MV-4-11 (cell line): ENCODE data around the gene NEXN.
"Not testable (repeated sequence)": the region's sequence is repeated elsewhere in the genome, so short reads cannot be mapped to it uniquely, and the experiment has no call there.

Experiments used
- DNase-seq: peaks from one replicate; lab custom pipeline; 2025; lab: John Stamatoyannopoulos, UW

NEXN gene

DNA sequence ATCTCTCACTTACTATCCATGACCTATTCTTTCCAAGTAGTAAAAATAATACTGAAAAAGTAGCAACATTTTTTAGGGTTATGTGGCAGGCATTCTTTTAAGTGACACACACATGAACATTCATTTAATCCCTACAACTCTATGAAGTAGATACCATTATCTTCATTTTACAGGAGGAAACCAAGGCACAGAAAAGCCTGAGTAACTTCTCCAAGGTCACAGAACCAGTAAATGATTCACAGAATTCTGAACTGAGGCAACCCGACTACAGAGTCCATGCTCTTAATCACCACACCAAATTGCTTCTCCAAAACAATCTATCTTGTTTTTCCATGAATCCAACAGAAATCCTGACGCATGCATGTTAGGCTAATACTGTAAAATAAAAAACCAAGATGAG is 73.0 kb downstream of the NEXN start:
- DNase-seq = no peak

GRCh38 chr1:77966291-77966690 is 77.9 kb downstream of the NEXN start:
- DNase-seq = no peak

GRCh38 chr1:77970192-77970591 is 81.8 kb downstream of the NEXN start:
- DNase-seq = no peak

DNA sequence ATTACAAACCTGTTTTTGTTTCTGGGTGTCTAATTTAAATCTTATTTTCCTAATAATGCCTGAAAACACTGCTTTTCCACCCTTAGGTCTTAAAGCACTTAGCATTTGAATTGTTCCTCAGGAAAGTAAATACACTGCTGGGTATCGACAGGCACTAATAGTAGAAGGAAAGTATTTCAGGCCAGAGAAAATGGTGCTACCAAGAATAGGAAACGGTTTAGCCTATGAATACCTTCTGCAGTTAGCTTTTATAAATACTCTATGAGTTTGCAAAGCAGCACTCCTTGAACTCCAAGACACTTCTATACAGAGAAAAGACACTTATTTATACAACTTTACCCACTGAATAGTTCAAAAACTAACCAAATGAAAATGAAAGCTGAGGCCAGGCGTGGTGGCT is 83.7 kb downstream of the NEXN start:
- no peak for DNase-seq

DNA sequence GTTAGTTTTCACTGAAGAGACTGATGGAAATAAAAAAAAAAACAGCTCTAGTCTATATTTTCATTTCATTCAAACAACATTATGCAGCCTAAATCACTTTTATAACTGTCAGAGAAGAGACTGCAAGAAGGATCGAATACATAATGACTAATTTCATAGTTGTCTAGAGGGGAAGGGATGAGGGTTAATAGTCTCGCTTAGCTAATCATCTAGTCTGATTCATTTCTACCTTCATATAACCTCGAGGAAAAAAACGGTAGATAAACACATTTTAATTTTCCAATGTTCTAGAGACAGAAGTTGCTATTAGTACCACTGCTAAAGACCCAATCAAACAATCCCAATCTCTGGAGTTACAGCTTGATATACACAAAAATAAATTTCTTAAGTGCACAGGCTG is 87.0 kb downstream of the NEXN start:
- DNase-seq = no peak

DNA sequence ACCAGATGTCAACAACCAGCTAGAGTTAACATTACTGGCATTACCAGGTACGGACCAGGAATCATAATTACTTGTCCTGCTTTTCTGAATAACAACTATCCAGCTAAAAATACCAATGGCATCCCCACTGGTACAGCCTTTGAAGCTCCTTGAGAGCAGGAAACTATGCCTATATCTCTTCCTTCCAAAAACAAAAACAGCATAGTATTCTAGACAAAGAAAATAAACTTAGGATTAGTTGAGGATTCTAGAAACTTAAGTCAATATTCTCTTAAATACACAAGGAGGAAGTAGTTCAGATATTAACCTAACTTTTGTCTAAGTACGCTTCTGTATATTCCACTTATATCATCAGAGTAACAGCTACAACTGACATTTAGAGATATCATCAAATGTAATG is 87.5 kb downstream of the NEXN start:
- DNase-seq = no peak

DNA sequence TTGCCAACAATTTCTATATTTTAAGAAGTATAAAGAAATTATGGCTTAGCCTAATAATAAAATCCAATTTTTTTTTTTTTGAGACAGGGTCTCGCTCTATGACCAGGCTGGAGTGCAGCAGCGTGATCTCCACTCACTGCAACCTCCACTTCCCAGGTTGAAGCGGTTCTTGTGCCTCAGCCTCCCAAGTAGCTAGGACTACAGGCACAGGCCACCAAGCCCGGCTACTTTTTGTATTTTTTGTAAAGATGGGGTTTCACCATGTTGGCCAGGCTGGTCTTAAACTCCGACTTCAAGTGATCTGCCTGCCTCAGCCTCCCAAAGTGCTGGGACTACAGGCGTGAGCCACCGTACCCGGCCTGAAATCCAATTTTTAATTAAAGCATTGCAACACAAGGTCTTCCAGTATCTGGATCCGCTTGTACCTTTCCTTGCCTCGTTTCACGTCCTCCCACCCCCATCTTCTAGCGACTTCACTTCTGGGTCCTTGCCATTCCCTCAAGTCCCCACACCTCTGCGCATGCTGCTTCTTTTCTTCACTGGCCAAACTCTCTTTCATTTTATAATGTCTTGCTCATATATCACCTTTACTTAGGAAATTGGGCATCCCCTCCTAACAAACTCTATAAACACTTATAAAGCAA is 88.1 kb downstream of the NEXN start:
- DNase-seq = no peak

GRCh38 chr1:77977989-77978292 is 89.5 kb downstream of the NEXN start:
- no peak for DNase-seq

- peak; percentile 91 for DNase-seq
Observed at GRCh38 chr1:77978293-77978968, 90.0 kb downstream of the NEXN start.

- peak; percentile 98 for DNase-seq
Observed at GRCh38 chr1:77978969-77979876, 90.8 kb downstream of the NEXN start, which contains the start of gene FUBP1. TSS of gene FUBP1 (minus strand) at chr1:77979072. CDS start at chr1:77979004, 68 bp downstream.

GRCh38 chr1:77983352-77983996 is 95.0 kb downstream of the NEXN start:
- DNase-seq = not testable (repeated sequence)

DNA sequence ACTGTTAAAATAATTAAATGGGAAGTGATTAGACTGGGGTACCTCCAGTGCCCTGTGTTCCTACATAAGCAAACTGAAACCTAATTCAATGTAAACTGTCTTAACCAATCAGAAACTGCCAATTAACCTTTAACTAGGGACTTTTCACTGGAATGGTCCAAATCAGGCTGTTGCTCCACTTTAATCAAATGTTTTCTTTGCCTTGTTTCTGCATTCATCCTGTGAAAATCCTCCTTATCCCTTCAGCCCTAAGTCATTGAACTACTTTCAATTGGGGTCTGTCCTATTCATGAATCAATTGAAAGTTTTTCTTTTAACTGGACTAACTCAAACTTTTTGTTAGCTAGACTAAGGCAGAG is 95.6 kb downstream of the NEXN start:
- no peak for DNase-seq

- no peak for DNase-seq
Observed at GRCh38 chr1:77984629-77985028, 96.2 kb downstream of the NEXN start.

- DNase-seq = peak; percentile 32
Observed at GRCh38 chr1:77986810-77987209, 98.4 kb downstream of the NEXN start.

DNA sequence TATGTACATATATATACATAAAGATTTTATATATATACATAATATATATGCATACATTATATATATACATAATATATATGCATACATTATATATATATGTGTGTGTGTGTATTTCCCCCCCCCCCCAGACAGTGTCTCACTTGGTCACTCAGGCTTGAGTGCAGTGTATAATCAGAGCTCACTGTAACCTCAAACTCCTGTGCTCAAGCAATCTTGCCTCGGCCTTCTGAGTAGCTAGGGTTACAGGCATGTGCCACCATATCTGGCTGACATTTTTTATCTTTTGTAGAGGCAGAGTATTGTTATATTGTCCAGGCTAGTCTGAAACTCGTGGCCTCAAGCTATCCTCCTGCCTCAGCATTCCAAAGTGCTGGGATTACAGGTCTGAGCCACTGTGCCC is 99.5 kb downstream of the NEXN start:
- no peak for DNase-seq

DNA sequence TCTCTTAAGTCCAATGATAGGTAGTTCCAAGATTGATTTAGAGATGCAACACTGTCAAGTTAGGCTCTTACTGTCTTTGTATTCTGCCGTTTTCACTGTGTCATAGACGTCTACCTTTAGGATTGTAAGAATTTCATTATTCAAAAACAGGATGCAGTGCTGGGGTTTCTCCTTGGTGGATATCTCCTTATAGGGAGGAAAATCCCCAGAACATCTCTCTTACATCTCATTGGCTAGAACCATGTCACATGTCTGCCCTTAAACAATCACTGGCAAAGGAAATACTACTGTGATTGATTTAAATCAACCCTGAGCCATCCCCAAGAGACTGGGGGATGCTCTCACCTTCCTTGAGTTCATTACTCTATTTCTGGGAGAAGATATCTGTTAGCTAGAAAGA is 101.3 kb downstream of the NEXN start:
- DNase-seq = no peak

DNA sequence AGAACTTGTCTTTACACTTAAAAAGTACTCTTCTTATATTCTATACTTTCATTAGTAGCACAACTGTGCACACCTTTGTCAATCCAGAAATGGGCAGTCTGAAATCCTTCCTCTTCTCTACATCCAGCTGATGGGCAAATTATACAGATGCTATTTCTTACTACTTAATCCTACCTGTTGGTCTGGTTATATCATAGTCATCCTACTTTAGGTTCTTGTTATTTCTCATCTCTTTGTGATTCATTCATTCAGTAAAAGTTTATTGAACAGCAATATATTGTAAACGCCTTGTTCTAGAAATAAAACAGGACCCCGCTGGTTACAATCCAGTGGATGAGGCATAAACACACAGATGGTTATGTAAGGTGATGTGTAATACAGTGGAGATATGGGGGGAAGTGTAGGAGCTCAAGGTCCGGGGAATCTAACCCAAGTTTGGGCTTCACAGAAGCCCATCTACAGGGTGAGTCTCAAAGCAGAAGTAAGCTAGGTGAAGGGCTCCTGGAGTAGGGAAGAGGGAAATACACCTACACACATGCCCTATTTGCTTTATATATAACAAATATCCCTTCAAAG is 102.3 kb downstream of the NEXN start:
- DNase-seq = no peak

DNA sequence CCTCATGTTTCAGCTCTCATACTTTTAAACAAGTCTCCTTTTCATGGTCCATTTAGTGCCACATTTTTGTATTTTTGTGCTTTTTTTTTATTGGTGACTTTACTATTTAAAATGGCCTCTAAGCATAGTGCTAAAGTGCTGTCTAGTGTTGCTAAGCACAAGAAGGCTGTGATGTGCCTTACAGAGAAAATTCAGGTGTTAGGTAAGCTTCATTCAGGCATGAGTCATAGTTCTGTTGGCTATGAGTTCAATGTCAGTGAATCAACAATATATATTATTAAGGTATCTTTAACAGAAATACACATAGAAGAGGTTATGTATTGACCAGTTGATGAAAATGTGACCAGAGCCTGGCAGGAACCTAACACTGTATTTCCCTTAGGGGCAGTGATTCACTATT is 103.2 kb downstream of the NEXN start:
- no peak for DNase-seq
